GM21526 (cell line): ENCODE measurements around the gene SMIM38.
"Not testable (repeated sequence)": the region's sequence is repeated elsewhere in the genome, so short reads cannot be mapped to it uniquely, and the experiment has no call there.

ENCODE experiments used
- ATAC-seq: cut with Tn5 transposase; IDR thresholded peaks from one replicate; pipeline ENCODE4 v1.9.1; 2021; ENCODE audit warnings: moderate library complexity; ENCODE audit not compliant: unreplicated experiment, low FRiP score

Gene SMIM38

DNA sequence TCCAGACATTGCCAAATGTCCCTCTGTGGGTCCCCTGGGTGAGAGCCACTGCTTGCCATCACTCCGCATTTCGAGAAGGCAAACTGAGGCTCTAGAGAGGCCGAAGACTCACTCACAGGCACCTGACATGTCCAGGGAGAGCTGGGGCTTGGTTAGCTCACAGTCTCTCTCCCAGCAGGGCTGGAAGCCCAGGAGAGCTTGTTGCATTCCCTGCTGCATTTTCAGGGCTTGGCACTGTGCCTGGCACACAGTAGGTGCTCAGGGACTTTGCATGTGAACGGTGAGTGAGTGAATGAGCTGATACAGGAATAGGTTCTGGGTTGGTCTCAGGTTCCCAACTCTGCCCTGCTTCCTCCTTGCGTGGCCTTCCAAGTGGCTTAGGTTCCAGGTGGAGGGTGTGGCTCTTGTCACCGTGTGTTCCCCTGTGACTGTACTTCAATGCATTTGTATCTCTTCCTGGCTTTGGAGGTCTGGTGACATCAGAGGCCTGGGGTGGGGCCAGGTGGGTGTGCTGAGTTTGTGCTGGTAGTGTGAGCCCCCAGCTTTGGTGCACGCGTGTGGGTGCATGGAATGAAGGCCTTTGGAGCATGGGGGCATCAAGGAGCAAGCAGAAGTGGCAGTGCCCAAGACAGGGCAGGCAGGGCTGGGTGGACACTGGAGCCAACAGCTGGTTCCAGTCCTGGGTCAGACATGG, 18.4 kb upstream of the SMIM38 start:
- ATAC-seq, result no peak

DNA sequence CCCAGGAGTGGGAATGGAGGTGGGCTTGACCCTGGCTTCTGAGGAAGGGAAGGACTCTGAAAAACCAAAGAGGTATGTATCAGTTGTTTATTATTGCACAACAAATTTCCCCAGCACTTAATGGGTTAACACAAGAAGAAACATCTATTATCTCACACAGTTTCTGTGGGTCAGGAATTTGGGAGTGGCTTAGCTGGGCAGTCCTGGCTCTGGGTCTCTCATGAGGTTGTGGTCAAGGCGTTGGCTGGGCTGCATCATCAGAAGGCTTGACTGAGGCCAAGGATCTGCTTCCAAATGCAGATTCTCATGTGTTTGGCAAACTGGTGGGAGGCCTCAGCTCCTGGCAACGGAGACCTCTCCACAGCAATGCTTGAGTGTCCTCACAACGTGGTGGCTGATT, 17.5 kb upstream of the SMIM38 start:
- ATAC-seq, result no peak

DNA sequence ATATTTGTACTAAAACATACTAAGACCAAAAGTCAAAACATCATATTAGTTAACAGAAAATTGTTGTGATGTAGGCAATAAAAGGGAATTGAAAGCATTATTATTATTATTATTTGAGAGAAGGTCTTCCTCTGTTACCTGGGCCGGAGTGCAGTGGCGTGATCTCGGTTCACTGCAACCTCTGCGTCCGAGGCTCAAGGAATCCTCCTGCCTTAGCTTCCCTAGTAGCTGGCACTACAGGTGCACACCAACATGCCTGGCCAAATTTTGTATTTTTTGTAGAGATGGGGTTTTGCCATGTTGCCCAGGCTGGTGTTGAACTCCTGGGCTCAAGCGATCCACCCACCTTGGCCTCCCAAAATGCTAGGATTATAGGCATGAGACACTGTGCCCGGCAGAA, 15.6 kb upstream of the SMIM38 start:
- not testable (repeated sequence) for ATAC-seq

DNA sequence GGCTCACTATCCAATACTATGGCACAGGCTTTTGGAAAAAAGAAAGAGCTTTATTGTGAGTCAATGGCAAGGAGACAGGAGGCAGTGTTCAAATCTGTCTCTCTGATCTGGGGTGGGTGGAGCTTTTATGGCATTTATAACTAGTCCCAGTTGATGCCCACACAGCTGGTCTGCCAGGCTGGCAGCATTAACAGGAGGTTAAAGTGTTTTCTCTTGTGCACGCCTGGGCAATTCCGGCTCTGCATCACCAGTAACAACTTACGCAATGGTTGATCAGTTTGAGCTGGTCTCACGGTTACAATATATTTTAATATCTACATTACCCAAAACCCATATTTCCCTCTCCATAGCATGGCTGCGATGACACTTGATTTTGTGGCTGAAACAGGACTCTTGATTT, 15.1 kb upstream of the SMIM38 start:
- ATAC-seq, result no peak

- no peak for ATAC-seq
These were observed 14.0 kb upstream of the SMIM38 start for GRCh38 chr11:69141742-69142141.

DNA sequence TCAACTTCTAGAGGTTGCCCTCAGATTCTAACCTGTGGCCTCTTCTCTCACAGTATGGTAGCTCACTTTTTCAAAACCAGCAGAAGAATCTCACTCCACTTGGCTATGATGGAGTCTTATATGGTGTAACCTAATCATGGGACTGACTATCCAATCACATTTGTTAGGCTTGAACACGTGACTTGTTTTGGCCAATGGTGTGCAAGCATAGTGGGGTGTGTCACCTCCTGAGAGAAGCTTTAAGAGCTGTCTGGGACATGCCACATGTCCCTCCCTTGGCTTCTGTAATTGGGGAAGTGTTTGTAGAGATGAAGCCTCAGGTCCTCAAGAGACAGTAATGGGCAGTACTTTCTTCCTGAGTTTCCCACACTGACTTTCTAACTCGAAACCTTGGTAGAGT, 12.8 kb upstream of the SMIM38 start:
- ATAC-seq, result no peak

DNA sequence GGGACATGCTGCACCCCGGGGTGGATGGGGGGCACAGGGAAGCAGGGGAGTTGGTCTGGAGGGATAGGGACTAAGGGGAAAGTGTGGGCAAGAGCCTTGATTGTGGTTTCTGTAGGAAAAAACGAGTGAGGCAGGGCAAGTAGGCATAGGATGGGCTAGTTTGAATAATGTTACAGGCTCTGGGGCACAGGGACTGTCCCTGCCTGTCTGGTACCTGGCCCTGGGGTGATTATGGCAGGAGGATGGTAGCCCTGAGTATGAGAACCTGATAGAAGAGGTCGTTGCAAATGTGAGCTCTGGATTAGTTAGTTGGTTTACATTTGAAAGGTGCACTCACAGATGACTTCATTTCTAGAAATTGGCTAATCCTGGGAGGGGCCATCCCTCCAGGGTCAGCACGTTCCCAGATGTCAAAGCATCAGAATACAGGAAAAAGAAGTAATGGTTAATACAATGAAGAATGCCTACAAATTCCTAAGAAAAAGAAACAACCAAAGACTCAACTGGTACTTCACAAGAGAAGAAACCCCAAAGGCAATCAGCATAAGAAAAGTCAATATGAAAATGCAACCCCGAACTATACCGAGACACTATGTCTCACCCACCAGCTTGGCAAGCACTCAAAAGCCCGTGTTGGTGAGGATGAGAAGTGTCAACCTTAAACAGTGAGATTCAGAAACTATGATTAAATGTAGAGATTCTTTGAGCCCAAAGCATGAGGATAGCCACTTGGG, 11.3 kb upstream of the SMIM38 start:
- no peak for ATAC-seq

DNA sequence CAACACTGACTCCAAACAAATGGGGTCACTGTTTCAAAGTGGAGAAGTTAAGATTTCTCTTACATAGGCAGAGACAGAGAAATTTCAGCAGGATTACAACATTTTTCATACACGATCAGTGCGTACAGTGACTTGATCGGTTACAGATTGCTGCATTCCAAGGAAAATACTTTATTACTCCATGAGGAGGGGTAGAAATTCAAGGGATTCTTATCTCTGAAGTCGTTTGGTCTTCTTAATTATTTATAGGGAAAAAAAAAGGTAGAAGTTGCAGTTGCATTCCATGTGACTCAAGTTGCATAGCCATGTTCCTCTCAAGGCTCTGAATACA, 10.7 kb upstream of the SMIM38 start:
- ATAC-seq, result no peak

- ATAC-seq, result no peak
These were observed 7.4 kb upstream of the SMIM38 start for GRCh38 chr11:69148377-69148762.

- ATAC-seq, result no peak
These were observed 6.9 kb upstream of the SMIM38 start for GRCh38 chr11:69148806-69149205.

DNA sequence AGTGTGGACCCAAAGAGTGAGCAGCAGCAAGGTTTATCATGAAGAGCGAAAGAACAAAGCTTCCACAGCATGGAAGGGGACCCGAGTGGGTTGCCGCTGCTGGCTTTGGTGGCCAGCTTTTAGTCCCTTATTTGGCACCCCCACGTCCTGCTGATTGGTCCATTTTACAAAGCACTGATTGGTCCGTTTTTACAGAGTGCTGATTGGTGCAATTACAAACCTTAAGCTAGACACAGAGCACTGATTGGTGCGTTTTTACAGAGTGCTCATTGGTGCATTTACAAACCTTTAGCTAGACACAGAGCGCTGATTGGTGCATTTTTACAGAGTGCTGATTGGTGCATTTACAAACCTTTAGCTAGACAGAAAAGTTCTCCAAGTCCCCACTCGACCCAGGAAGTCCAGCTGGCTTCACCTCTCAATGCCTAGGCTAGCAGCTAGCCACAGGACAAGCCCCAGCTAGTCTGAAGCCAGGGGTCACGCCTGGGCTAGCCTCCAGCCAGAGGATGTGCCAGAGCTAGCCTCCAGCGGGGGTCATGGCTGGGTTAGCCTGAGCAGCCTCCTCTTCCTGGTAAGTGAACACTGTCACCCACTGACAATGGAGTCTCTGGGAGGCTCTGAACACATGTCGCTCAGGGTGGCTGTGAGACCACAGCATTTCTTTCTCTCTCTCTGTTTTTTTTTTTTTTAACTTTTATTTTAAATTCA, 6.2 kb upstream of the SMIM38 start:
- ATAC-seq, result not testable (repeated sequence)

- no peak for ATAC-seq
These were observed 5.6 kb upstream of the SMIM38 start for GRCh38 chr11:69150175-69150574.

DNA sequence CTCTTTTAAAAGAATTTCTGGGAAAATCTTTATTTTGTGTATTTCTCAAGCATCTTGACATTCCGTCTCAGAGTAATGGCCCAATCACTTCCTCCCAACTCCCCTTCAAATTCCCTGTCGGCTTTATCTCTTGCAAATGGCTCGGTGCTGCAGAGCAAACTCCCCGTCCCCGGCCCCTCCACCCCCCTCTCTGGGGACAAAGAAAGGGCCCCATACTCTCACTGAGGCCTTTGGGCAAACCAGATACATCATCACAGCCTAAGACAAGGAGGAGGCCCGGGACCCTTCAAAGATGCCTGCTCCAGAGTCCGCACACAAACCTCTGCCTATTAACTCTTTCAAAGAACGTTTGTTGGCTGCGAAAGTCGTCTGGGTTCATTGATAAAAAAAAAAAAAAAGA, 3.9 kb upstream of the SMIM38 start:
- ATAC-seq, result no peak

- no peak for ATAC-seq
These were observed 2.9 kb upstream of the SMIM38 start for GRCh38 chr11:69152733-69153421.

- ATAC-seq, result no peak
These were observed 2.1 kb upstream of the SMIM38 start for GRCh38 chr11:69153661-69154060.

GRCh38 chr11:69154211-69154913, 1.4 kb upstream of the SMIM38 start:
- ATAC-seq, result no peak

GRCh38 chr11:69154938-69155301, 815 bp upstream of the SMIM38 start:
- no peak for ATAC-seq

GRCh38 chr11:69156235-69156639, 502 bp downstream of the SMIM38 start:
- ATAC-seq, result no peak

DNA sequence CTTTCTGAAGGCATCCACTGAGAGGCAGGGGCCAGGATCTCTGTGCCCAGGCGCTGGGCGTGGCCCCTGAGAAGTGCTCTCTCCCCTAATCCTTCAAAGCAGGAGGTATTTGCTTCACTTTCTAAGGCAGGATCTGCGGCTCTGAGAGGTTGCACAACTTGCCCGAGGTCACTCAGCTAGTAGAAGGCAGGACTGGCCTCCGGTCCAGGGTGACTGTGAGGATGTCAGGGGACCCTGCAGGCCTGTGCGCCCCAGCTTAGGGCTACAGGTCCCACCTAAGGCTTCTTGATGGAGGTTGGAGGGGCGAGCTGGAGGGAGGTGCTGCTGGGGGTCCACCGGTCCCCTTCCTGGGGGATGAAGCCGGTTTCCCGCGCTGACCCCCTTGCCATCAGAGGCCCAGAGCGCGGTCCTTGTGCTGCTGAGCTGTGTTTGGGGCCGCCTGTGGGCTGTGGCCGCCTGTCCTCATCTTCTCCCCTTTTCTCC, 979 bp downstream of the SMIM38 start:
- ATAC-seq, result no peak

DNA sequence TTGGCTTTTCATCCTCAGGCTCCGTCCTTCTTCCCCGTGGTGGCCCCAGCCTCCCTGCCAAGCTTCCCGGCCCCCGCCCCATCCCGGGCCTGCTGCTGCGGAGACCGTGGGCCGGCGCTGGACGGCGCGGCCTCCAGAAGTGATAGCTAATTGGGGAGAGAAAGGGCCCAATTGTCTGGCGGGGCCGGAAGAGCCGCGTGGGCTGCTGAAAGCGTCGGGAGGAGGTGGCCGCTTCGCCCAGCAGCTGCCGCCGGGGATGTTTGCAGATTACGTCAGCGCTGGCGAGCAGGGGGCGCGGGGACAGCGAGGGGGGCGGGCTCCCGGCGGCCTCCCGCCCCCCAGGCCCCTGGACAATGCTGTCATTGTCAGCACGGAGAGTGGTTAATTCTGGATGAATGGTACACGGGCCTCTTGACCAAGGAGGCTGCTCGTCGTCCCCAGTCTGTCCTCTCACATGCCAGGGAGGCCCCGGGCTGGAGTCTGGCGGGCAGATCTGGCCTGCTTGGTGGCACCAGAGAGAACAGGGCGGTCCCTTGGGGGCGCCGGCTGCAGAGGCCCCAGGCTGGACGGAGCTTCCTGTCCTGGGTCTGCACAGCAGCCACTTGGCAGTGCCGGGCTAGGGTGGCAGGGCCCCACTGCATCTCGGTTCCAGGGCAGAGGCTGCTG, 1.6 kb downstream of the SMIM38 start:
- ATAC-seq, result no peak
